Calu3 (cell line): ENCODE data around the gene EHBP1L1. TPM values are rescaled to one million over a fixed set of nuclear protein-coding genes. Genes with fewer than 3 reads are reported as not detected.

Source experiments
- BruUV-seq: library from RNA; stranded (reverse); fragments of 400-500 nt; replicated peaks from 2 replicates; lab custom pipeline; 2021; lab: Mats Ljungman, UMichigan
- CTCF ChIA-PET: fragments of 300-600 bp; sonication (Branson Sonifier 250); formaldehyde crosslinking; loops from one replicate; lab custom pipeline; 2022; ENCODE audit warnings: antibody characterized with exemption; lab: Charles Lee
- DNase-seq: peaks from one replicate; pipeline ENCODE4 v3.0.0; 2022
- H3K27ac Mint-ChIP-seq: one replicate; pipeline ENCODE4 v1.8.0; 2022; ENCODE audit warnings: mixed read lengths; ENCODE audit not compliant: unreplicated experiment
- H3K27me3 Mint-ChIP-seq: one replicate; pipeline ENCODE4 v1.8.0; 2022; ENCODE audit warnings: mixed read lengths; ENCODE audit not compliant: unreplicated experiment
- H3K36me3 Mint-ChIP-seq: one replicate; pipeline ENCODE4 v1.8.0; 2022; ENCODE audit warnings: mild to moderate bottlenecking, moderate library complexity, mixed read lengths; ENCODE audit not compliant: insufficient read depth, unreplicated experiment
- H3K4me1 Mint-ChIP-seq: one replicate; pipeline ENCODE4 v1.8.0; 2022; ENCODE audit warnings: mild to moderate bottlenecking, low read depth, mixed read lengths; ENCODE audit not compliant: unreplicated experiment
- H3K4me3 Mint-ChIP-seq: one replicate; pipeline ENCODE4 v1.8.0; 2022; ENCODE audit warnings: mild to moderate bottlenecking, low read depth, moderate library complexity, mixed read lengths; ENCODE audit not compliant: unreplicated experiment
- H3K9me3 Mint-ChIP-seq: one replicate; pipeline ENCODE4 v1.8.0; 2022; ENCODE audit warnings: low read depth, mixed read lengths; ENCODE audit not compliant: unreplicated experiment
- CTCF ChIP-seq: fragments of 200-600 bp; IDR thresholded peaks from one replicate; pipeline ENCODE4 v1.8.0; 2022; ENCODE audit warnings: antibody characterized with exemption; ENCODE audit not compliant: unreplicated experiment
- intact Hi-C: fragments of 100-400 bp; cut with micrococcal nuclease; formaldehyde crosslinking; loops from one replicate; pipeline ENCODE4 v1.10.0; 2022; ENCODE audit not compliant: unreplicated experiment
- total RNA-seq: library from RNA; stranded (reverse); gene quantifications from 2 replicates; pipeline ENCODE4 v1.2.3, GENCODE V29; 2022

Gene EHBP1L1
- total RNA-seq, 1 experiment from 2014 or later = 73.7 TPM

GRCh38 chr11:65629579-65629978 is 53.7 kb downstream of the EHBP1L1 start:
- H3K27me3 Mint-ChIP-seq = no peaks in the 10 kb centered on the region
- H3K4me3 Mint-ChIP-seq = no peak overlapping the region
- H3K27ac Mint-ChIP-seq = no peak overlapping the region
- BruUV-seq = no TSS peak
- no peaks in the 10 kb centered on the region for H3K9me3 Mint-ChIP-seq
- intact Hi-C loops = no loop called here
- CTCF ChIA-PET = interaction anchor here (0.6 kb wide), 1 partner anchor 60 kb away, joined by 4 read pairs; no protein-coding TSS in a partner anchor
- no peak for TF ChIP-seq CTCF
- no peaks in the 10 kb centered on the region for H3K4me1 Mint-ChIP-seq
- H3K36me3 Mint-ChIP-seq = peaks cover 50% of the 10 kb centered on the region
- DNase-seq = no peak

- intact Hi-C loops = no loop called here
- H3K4me1 Mint-ChIP-seq = no peaks in the 10 kb centered on the region
- H3K27ac Mint-ChIP-seq = no peak overlapping the region
- no TSS peak for BruUV-seq
- no peak for DNase-seq
- H3K9me3 Mint-ChIP-seq = no peaks in the 10 kb centered on the region
- H3K36me3 Mint-ChIP-seq = peaks cover 51% of the 10 kb centered on the region
- no peak for TF ChIP-seq CTCF
- no peak overlapping the region for H3K4me3 Mint-ChIP-seq
- H3K27me3 Mint-ChIP-seq = no peaks in the 10 kb centered on the region
- CTCF ChIA-PET = interaction anchor here (0.6 kb wide), 1 partner anchor 59 kb away, joined by 4 read pairs; no protein-coding TSS in a partner anchor
Measured at GRCh38 chr11:65630215-65630614, 54.4 kb downstream of the EHBP1L1 start.

DNA sequence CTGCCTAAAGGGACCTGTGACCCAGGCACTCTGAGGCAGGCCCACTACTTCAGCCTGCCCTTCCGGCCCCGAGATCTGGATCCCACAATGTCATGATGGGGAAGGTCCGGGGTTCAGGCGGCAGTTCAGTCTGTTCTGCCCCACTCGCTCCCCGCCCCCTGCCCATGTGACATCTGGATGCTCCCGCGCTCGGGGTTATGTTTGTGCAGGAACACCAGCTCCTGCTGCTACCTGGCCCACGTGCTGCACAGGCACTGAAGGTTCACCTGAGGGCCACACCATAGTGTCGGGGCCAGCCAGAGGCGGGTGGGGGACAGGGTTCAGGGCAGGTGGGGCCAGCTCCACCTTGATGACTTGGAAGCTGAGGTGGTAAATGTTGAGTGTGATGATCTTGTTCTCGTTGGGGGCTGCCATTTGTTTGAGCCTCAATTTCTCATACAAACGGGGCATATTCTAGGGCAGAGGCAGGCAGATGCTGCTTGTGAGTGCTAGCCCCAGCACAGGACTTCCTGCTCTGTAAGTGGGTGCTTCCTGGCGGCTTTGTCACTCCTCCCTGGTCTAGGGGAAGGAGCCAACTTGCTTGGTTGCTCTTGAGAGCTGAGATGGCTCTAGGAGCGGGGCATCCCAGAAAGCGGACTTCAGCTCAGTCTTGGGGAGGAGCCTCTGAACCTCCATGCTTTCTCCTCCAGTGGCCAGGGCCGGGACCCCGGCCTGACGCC is 57.7 kb downstream of the EHBP1L1 start:
- no peaks in the 10 kb centered on the region for H3K9me3 Mint-ChIP-seq
- CTCF ChIA-PET = no interaction called here
- no peak overlapping the region for H3K27ac Mint-ChIP-seq
- peaks cover 66% of the 10 kb centered on the region for H3K36me3 Mint-ChIP-seq
- no peaks in the 10 kb centered on the region for H3K27me3 Mint-ChIP-seq
- H3K4me3 Mint-ChIP-seq = no peak overlapping the region
- intact Hi-C loops = no loop called here
- BruUV-seq = no TSS peak
- no peak for TF ChIP-seq CTCF
- DNase-seq = no peak
- peaks cover 11% of the 10 kb centered on the region for H3K4me1 Mint-ChIP-seq

DNA sequence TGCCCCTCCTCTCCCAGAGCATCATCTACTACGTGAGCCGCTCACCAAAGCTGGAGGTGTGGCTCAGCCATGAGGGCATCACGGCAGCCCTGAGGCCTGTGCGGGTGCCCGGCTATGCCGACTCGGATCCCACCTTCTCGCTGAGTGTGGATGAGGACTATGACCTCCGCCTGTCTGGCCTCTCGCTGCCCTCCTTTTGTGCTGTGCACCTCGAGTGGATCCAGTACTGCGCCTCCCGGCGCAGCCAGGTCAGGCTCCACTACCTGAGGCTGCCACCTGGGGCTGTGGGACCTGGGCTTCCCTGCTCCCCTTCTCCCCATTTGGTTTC is 58.2 kb downstream of the EHBP1L1 start:
- Mint-ChIP-seq H3K36me3 (peaks cover 68% of the 10 kb centered on the region), H3K27ac (no peak overlapping the region), H3K9me3 (no peaks in the 10 kb centered on the region), H3K4me1 (peaks cover 17% of the 10 kb centered on the region), H3K4me3 (no peak overlapping the region), H3K27me3 (no peaks in the 10 kb centered on the region)
- intact Hi-C loops = no loop called here
- no peak for DNase-seq
- BruUV-seq = no TSS peak
- CTCF ChIA-PET = no interaction called here
- TF ChIP-seq CTCF = no peak
